AG09309 (cell line): ENCODE measurements around the gene NUBP2.

Source experiments
- DNase-seq: peaks from one replicate; pipeline ENCODE4 v3.0.0-alpha.2; 2010; ENCODE audit warnings: low read depth
- H3K4me3 ChIP-seq: 2 replicates; pipeline ENCODE4 v1.5.1; 2011; ENCODE audit warnings: mild to moderate bottlenecking, low read depth, low read length, moderate library complexity; ENCODE audit not compliant: control insufficient read depth
- TF ChIP-seq, protein P1 (sequence below): IDR thresholded peaks from 2 replicates; pipeline ENCODE4 v1.5.1; 2011; ENCODE audit warnings: mild to moderate bottlenecking, low read depth, low read length, inconsistent platforms; ENCODE audit not compliant: insufficient read depth, control insufficient read depth; ENCODE audit errors: missing control alignments

The NUBP2 gene

DNA sequence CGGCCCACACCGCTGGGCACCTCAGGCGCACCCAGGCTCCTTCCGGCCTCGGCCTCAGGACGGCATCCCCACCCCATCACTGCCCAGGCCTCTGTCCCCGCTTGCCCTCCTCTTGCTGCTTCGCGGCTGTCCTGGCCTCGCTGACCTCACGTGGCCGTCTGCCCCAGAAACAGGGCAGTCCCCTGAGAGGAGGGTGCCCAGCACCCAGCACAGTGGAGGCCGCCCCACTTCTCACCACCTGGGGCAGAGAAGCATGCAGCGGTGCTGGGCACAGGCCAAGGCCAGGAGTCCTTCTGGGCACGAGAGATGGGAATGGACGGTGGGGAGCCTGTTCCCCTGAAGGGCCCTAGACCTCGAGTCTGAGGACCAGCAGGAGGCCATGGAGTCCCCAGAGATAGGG, 35.0 kb downstream of the NUBP2 start:
- H3K4me3 ChIP-seq = no peak overlapping the region
- TF ChIP-seq, protein P1, sequence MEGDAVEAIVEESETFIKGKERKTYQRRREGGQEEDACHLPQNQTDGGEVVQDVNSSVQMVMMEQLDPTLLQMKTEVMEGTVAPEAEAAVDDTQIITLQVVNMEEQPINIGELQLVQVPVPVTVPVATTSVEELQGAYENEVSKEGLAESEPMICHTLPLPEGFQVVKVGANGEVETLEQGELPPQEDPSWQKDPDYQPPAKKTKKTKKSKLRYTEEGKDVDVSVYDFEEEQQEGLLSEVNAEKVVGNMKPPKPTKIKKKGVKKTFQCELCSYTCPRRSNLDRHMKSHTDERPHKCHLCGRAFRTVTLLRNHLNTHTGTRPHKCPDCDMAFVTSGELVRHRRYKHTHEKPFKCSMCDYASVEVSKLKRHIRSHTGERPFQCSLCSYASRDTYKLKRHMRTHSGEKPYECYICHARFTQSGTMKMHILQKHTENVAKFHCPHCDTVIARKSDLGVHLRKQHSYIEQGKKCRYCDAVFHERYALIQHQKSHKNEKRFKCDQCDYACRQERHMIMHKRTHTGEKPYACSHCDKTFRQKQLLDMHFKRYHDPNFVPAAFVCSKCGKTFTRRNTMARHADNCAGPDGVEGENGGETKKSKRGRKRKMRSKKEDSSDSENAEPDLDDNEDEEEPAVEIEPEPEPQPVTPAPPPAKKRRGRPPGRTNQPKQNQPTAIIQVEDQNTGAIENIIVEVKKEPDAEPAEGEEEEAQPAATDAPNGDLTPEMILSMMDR = no peak
- no peak for DNase-seq

DNA sequence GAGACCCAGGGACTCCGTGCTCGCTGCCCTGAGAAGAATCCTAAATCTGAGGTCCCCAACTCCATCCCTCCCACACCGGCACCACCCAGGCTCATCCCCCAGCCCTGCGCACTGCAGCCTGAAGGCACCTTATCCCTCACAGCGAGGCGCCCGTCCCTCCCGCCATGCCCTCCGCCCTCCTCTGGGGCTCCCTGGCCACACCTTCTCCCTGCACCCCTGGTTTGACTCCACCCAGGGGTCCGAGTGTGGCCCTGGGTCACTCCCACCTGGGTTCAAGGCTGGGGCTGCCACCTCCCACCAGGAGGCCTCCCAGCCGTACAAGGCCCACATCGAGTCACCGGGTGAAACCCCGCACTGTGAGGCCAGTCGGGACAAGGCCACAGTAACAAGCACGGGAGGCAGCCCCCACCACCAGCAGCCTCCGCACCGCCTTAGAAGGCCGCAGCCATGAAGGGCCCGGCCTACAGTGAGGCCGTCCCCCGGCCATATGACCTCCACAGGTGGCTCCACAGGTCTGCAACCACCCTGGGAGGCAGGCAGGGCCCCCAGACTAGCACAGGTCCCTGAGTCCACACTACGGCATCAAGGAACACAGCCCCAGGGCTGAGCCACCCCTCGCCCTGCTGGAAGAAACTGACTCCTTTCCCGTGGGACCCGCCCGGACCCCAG, 35.6 kb downstream of the NUBP2 start:
- no peak overlapping the region for H3K4me3 ChIP-seq
- TF ChIP-seq, protein P1 = no peak
- no peak for DNase-seq

DNA sequence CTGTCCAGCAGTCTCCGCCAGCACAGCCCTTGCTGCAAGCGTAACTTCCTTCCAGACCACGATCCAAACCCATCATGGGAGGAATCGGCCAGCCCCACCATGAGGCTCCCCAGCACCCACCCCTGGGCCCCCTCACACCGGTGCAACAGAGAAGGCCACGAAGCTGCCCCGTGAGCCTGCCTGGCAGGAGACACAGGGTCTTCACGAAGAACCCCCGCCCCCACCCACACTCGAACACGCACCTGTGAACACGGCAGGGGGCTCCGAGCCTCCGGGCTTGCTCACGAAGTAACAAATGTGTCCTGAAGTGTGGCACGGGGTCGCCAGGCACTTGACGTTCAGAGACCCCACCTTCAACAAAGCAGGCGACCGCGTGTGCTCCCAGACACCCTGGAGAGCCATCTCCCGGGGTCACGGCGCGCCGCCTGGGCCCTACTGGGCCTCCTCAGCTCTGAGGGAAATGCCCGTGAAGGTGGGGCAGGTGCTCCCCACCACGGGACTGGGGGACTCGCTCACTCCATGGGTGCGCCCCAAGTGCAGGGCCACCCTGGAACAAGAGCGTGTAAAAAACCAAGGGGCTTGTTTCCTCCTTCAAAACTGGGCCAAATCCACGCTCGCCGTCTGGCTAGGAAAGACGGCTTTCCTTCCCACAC, 36.2 kb downstream of the NUBP2 start:
- TF ChIP-seq, protein P1 = no peak
- no peak for DNase-seq
- H3K4me3 ChIP-seq = no peak overlapping the region

DNA sequence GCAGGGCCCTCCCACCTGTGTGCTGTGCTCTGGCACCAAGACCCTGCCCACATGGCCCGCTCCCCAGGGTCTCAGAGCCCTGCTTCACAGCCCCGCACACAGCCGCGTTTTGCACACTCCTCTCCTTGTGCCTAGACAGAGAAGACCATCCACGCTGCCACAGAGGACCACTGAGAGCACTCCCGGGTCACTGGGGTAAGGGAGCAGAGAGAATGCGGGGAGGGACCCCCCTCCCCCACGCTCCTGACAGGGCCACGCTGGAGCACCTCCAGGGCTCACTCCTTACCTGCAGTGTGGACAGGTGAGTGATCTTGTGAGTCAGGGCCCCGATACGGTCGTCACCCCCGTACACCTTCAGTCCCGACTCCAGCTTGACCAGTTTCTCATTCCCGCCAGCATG, 36.9 kb downstream of the NUBP2 start:
- no peak for DNase-seq
- TF ChIP-seq, protein P1 = no peak

GRCh38 chr16:1820096-1820945, 37.6 kb downstream of the NUBP2 start:
- DNase-seq = no peak
- TF ChIP-seq, protein P1 = no peak
- no peak overlapping the region for H3K4me3 ChIP-seq

More for the DNA sequence above, 36.9 kb downstream of the NUBP2 start:
- no peak overlapping the region for H3K4me3 ChIP-seq

- no peak for DNase-seq
Observed at GRCh38 chr16:1820946-1821290, 38.2 kb downstream of the NUBP2 start.

More at GRCh38 chr16:1820946-1821290, 38.2 kb downstream of the NUBP2 start:
- no peak overlapping the region for H3K4me3 ChIP-seq
- TF ChIP-seq, protein P1 = no peak
